Fibroblast of villous mesenchyme (primary cell): Measurements from ENCODE around the gene PLXDC2. TPM values are rescaled to one million over a fixed set of nuclear protein-coding genes. Genes with fewer than 3 reads are reported as not detected.

ENCODE experiments used
- DNase-seq: peaks from one replicate; pipeline ENCODE4 v3.0.0-alpha.2; 2010; ENCODE audit warnings: low read depth
- H3K4me3 ChIP-seq: 2 replicates; pipeline ENCODE4 v1.5.1; 2011; ENCODE audit warnings: low read depth, mild to moderate bottlenecking, low read length
- CTCF ChIP-seq: IDR thresholded peaks from 2 replicates; pipeline ENCODE4 v1.5.1; 2012; ENCODE audit warnings: low read depth, mild to moderate bottlenecking, low read length; ENCODE audit not compliant: insufficient read depth
- total RNA-seq: library from RNA; depleted of rRNA; stranded (reverse); fragments of >200 nt; gene quantifications from 2 replicates; pipeline ENCODE4 v1.2.3, GENCODE V29; 2012

Gene PLXDC2
- total RNA-seq, 1 donor = 19.0 TPM

GRCh38 chr10:20302033-20302432 lies 485.8 kb downstream of the PLXDC2 start:
- DNase-seq = no peak
- TF ChIP-seq CTCF = no peak
- no peak overlapping the region for H3K4me3 ChIP-seq

GRCh38 chr10:20303453-20304152 lies 487.4 kb downstream of the PLXDC2 start:
- H3K4me3 ChIP-seq = no peak overlapping the region
- no peak for TF ChIP-seq CTCF
- DNase-seq = no peak

- TF ChIP-seq CTCF = no peak
- no peak overlapping the region for H3K4me3 ChIP-seq
Observed at GRCh38 chr10:20313665-20314064, 497.4 kb downstream of the PLXDC2 start.

GRCh38 chr10:20314431-20314830 lies 498.2 kb downstream of the PLXDC2 start:
- no peak overlapping the region for H3K4me3 ChIP-seq
- TF ChIP-seq CTCF = no peak
- DNase-seq = no peak

More at GRCh38 chr10:20313665-20314064, 497.4 kb downstream of the PLXDC2 start:
- no peak for DNase-seq

- DNase-seq = no peak
- no peak for TF ChIP-seq CTCF
- H3K4me3 ChIP-seq = no peak overlapping the region
Observed at GRCh38 chr10:20327954-20328353, 511.7 kb downstream of the PLXDC2 start.

GRCh38 chr10:20330246-20330645 lies 514.0 kb downstream of the PLXDC2 start:
- TF ChIP-seq CTCF = no peak
- no peak for DNase-seq
- H3K4me3 ChIP-seq = no peak overlapping the region

- no peak for TF ChIP-seq CTCF
- H3K4me3 ChIP-seq = no peak overlapping the region
- no peak for DNase-seq
Observed at GRCh38 chr10:20334559-20334958, 518.3 kb downstream of the PLXDC2 start.
